Stomach (tissue), 9 donors: Measurements from ENCODE around the gene KLHL29. TPM values are rescaled to one million over a fixed set of nuclear protein-coding genes. Genes with fewer than 3 reads are reported as not detected.
A peak's percentile ranks its signal among the peaks of the same experiment; 100 is the strongest.

Experiments
- DNase-seq, 2 donors: peaks; one replicate each; pipeline versions ENCODE4 v3.0.0 to v3.0.0-alpha.2; 2013 to 2019
- H3K27ac ChIP-seq, 5 donors: fragments of 200-600 bp in 4 of 5; sonication (generic) in 4 of 5; one replicate each; pipeline ENCODE4 v1.5.1; 2013 to 2019; ENCODE audit warnings: mild to moderate bottlenecking in 1 of 5, moderate library complexity in 1 of 5
- H3K27me3 ChIP-seq, 3 donors: fragments of 200-600 bp; sonication (generic); one replicate each; pipeline ENCODE4 v1.5.1; 2017 to 2019; ENCODE audit warnings: mixed run types in 1 of 3
- H3K36me3 ChIP-seq, 4 donors: fragments of 200-600 bp; sonication (generic); 1 replicate in 3 of 4; 2 replicates in 1 of 4; pipeline ENCODE4 v1.5.1; 2016 to 2019
- H3K4me1 ChIP-seq, 4 donors: fragments of 200-600 bp; sonication (generic); one replicate each; pipeline ENCODE4 v1.5.1; 2016 to 2019
- H3K4me3 ChIP-seq, 4 donors: fragments of 200-600 bp; sonication (generic) in 3 of 4; one replicate each; pipeline ENCODE4 v1.5.1; 2016 to 2019; ENCODE audit warnings: mild to moderate bottlenecking in 1 of 4
- H3K9me3 ChIP-seq, 4 donors: fragments of 200-600 bp; sonication (generic); one replicate each; pipeline ENCODE4 v1.5.1; 2016 to 2019
- EP300 ChIP-seq: sonication (generic); formaldehyde crosslinking; IDR thresholded peaks from one replicate; pipeline ENCODE4 v1.6.1; 2017; ENCODE audit warnings: antibody characterized with exemption
- POLR2A ChIP-seq, 4 donors: fragments of 450-650 bp; IDR thresholded peaks; one replicate each; pipeline ENCODE4 v1.6.1; 2016; ENCODE audit warnings: antibody characterized with exemption in 4 of 4, control low read depth in 2 of 4, mild to moderate bottlenecking in 1 of 4, moderate library complexity in 1 of 4
- POLR2AphosphoS5 ChIP-seq, 3 donors: sonication (generic); formaldehyde crosslinking; IDR thresholded peaks; one replicate each; pipeline ENCODE4 v1.6.1; 2016; ENCODE audit warnings: antibody characterized with exemption in 3 of 3
- WGBS, 5 donors: extraction: QIAGEN DNeasy Blood & Tissue Kit in 3 of 5; methylation state at CpG; one replicate each; pipeline versions ENCODE4 v1.1.5 to v1.1.7; 2013 to 2018; 5-methylcytosine and 5-hydroxymethylcytosine counted together
- intact Hi-C: fragments of 100-400 bp; cut with DNase I; formaldehyde crosslinking; loops from one replicate; pipeline ENCODE4 v1.15.1; 2023; ENCODE audit warnings: low total_unique reads
- polyA plus RNA-seq, 3 donors: library from polyadenylated mRNA; stranded (reverse); fragments of 200-250 nt; gene quantifications; one replicate each; pipeline ENCODE4 v1.2.3, GENCODE V29; 2013
- total RNA-seq, 5 donors: library from RNA; depleted of rRNA; stranded (reverse); fragments of >200 nt; gene quantifications; one replicate each; pipeline versions ENCODE4 v1.1.0 to v1.2.3, GENCODE V29; 2014 to 2016
- TF ChIP-seq, protein P1 (sequence below), 7 experiments: fragments of 450-650 bp in 4 of 7; fragments of 200-600 bp in 3 of 7; sonication (generic) in 3 of 7; IDR thresholded peaks; one replicate each; pipeline ENCODE4 v1.5.1; 2016 to 2019; ENCODE audit warnings: antibody characterized with exemption in 7 of 7, control low read depth in 2 of 7, mild to moderate bottlenecking in 1 of 7
- donor health status: healthy with polysubstance abuse.
- donor health status: Bipolar disorder and iron deficiency.
- donor health status: healthy.

Gene KLHL29
- total and polyA plus RNA-seq, 8 donors = under 0.01 to 6.6 (median 1.3) TPM

DNA sequence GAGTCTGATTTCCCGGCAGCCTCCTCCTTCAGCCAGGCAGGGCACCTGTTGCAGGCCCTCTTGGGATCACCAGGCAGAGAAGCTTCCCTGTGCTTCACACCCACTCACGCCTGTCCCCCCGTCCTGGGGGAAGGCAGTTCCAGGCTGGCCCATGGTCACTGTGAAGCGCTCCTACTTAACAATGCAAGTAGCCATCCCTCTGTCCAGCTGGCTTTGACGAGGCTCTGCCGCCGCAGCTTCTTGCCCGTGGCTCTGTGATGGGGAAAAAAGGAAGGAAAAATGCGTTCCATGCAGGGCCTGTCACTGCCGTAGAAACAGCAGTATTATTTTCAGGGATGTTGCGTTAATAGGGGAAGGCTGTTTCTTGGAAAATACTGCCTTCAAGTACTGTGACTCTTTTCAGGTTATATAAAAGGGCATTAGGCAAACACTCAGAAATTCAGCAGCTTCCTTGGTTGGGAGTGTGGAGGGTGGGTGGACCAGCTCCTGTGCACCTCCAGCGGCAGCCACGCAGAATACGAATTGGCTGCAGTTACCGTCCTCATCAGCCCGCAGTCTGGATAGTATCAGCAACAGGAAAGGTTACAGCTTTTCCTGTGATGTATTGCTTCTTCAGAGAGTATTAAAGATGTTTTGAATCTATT lies 232.3 kb downstream of the KLHL29 start:
- no peak overlapping the region for H3K4me3 ChIP-seq
- H3K9me3 ChIP-seq = peaks cover 0 to 2% (median under 1%) of the 10 kb centered on the region in 4 donors
- TF ChIP-seq EP300 (peak; percentile 78), POLR2AphosphoS5 (IDR thresholded peaks at IDR 0.05) (peak; percentile 71 to 96 (median 85)), POLR2A (IDR thresholded peaks at IDR 0.05) (no peak)
- TF ChIP-seq, protein P1, sequence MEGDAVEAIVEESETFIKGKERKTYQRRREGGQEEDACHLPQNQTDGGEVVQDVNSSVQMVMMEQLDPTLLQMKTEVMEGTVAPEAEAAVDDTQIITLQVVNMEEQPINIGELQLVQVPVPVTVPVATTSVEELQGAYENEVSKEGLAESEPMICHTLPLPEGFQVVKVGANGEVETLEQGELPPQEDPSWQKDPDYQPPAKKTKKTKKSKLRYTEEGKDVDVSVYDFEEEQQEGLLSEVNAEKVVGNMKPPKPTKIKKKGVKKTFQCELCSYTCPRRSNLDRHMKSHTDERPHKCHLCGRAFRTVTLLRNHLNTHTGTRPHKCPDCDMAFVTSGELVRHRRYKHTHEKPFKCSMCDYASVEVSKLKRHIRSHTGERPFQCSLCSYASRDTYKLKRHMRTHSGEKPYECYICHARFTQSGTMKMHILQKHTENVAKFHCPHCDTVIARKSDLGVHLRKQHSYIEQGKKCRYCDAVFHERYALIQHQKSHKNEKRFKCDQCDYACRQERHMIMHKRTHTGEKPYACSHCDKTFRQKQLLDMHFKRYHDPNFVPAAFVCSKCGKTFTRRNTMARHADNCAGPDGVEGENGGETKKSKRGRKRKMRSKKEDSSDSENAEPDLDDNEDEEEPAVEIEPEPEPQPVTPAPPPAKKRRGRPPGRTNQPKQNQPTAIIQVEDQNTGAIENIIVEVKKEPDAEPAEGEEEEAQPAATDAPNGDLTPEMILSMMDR (IDR thresholded peaks at IDR 0.05) = peak in 1 of 7 experiments; percentile 36
- H3K27me3 ChIP-seq = no peaks in the 10 kb centered on the region
- intact Hi-C loops = no loop called here
- peak in 1 of 2 donors; percentile 93 for DNase-seq
- peaks cover 5 to 47% (median 26%) of the 10 kb centered on the region in 4 donors for H3K4me1 ChIP-seq
- WGBS, 5 donors = 44 to 58% (median 49%) methylated on average over 16 of the region's 16 CpGs
- H3K36me3 ChIP-seq = no peaks in the 10 kb centered on the region
- H3K27ac ChIP-seq = peak overlapping the region in 4 of 5 donors; percentile 76 to 94 (median 82)

DNA sequence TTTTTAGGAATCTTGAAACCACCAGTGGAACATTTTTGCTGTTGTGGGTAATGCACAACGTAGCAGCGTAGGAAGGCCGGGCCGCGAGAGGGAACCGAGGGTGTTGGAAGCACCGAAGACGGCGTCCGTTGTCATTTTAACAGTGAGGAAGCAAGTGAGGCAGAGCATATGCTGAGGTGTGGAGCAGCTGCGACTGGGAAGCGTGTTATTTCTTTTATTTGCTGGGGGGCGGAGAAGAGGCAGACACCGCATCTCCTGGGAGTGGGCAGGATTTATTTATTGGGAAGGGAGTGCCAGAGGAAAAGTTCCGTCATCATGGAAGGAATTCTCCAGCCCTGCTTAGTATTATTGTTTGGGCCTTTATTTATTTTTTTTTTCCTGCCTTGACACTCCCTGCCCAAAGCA lies 232.8 kb downstream of the KLHL29 start:
- H3K9me3 ChIP-seq = no peaks in the 10 kb centered on the region
- no peak for DNase-seq
- H3K4me3 ChIP-seq = no peak overlapping the region
- 61 to 81% (median 71%) methylated on average over 15 of the region's 15 CpGs for WGBS, 5 donors
- H3K36me3 ChIP-seq = no peaks in the 10 kb centered on the region
- intact Hi-C loops = no loop called here
- no peaks in the 10 kb centered on the region for H3K27me3 ChIP-seq
- peak overlapping the region in 4 of 5 donors; percentile 76 to 94 (median 82) for H3K27ac ChIP-seq
- peaks cover 5 to 47% (median 26%) of the 10 kb centered on the region in 4 donors for H3K4me1 ChIP-seq
- TF ChIP-seq POLR2A (IDR thresholded peaks at IDR 0.05) (no peak), POLR2AphosphoS5 (IDR thresholded peaks at IDR 0.05) (no peak), EP300 (no peak)
- TF ChIP-seq, protein P1 (IDR thresholded peaks at IDR 0.05) = no peak

DNA sequence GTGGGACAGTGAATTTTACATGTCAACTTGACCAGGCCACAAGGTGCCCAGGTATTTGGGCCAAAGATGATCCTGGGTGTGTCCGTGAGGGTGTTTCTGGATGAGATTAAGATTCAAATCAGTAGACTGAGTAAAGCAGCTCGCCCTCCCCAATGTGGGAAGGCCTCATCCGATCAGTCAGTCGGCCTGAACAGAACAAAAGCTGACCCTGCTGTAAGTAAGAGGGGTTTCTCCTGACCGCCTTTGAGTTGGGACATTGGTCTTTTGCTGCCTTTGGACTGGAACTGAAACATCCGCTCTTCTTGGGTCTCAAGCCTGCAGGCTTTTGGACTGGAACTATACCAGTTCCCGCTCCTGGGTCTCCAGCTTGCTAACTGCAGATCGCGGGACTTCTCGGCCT lies 233.3 kb downstream of the KLHL29 start:
- Histone ChIP-seq H3K27me3 (no peaks in the 10 kb centered on the region), H3K4me1 (peaks cover 5 to 47% (median 26%) of the 10 kb centered on the region in 4 donors), H3K36me3 (no peaks in the 10 kb centered on the region), H3K4me3 (no peak overlapping the region), H3K27ac (peak overlapping the region in 4 of 5 donors; percentile 76 to 94 (median 82)), H3K9me3 (no peaks in the 10 kb centered on the region)
- 91 to 94% (median 93%) methylated on average over 10 of the region's 10 CpGs for WGBS, 5 donors
- intact Hi-C loops = no loop called here
- TF ChIP-seq POLR2A (IDR thresholded peaks at IDR 0.05) = no peak
- TF ChIP-seq, protein P1 (IDR thresholded peaks at IDR 0.05) = no peak
- TF ChIP-seq POLR2AphosphoS5 (IDR thresholded peaks at IDR 0.05) = no peak
- TF ChIP-seq EP300 = no peak
- no peak for DNase-seq

DNA sequence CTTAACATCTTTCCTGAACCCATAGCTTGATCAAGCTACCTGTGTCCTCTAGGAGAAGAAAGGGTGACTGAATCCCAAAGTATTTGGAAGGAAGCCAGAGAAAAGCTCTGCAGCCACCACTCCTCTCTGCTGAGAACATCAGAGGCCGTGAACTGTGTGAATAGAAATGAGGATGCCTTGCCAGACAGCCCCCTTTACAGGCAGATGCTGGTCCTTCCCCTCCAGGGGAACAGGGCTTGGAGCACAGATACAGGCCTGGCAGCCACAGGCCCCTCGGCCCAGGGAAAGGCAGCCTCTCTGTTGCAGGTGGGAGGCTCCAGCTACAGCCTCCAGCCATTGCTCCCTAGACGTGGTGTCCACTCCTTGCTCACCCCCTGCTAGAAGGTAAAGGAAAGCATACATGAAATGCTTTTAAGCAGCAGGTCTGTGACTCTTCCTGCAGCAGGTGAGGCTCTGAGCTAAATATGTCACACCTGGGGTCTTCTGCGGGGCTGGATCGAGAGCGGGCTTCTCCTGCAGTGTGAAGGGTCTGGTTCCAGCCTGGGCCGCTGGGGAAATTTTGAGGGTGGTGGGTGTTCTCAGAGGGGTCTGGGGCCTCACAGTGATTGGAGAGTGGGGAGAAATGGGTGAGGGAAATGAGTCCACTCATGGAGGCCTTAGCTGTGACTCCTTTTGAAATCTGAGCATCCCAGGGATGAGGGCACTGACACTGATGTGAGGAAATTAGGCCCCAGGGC lies 234.0 kb downstream of the KLHL29 start:
- Histone ChIP-seq H3K27ac (peak overlapping the region in 3 of 5 donors; percentile 79 to 94 (median 86)), H3K36me3 (no peaks in the 10 kb centered on the region), H3K4me3 (no peak overlapping the region), H3K27me3 (no peaks in the 10 kb centered on the region), H3K4me1 (peaks cover 5 to 47% (median 27%) of the 10 kb centered on the region in 4 donors), H3K9me3 (peaks cover 0 to 4% (median 1%) of the 10 kb centered on the region in 4 donors)
- TF ChIP-seq EP300 (no peak), POLR2A (IDR thresholded peaks at IDR 0.05) (no peak), POLR2AphosphoS5 (IDR thresholded peaks at IDR 0.05) (no peak)
- TF ChIP-seq, protein P1 (IDR thresholded peaks at IDR 0.05) = no peak
- intact Hi-C loops = no loop called here
- peak in 1 of 2 donors; percentile 58 for DNase-seq
- WGBS, 5 donors = 77 to 88% (median 80%) methylated on average over 7 of the region's 7 CpGs
